ENCODE data around the gene DUS1L.

DNA sequence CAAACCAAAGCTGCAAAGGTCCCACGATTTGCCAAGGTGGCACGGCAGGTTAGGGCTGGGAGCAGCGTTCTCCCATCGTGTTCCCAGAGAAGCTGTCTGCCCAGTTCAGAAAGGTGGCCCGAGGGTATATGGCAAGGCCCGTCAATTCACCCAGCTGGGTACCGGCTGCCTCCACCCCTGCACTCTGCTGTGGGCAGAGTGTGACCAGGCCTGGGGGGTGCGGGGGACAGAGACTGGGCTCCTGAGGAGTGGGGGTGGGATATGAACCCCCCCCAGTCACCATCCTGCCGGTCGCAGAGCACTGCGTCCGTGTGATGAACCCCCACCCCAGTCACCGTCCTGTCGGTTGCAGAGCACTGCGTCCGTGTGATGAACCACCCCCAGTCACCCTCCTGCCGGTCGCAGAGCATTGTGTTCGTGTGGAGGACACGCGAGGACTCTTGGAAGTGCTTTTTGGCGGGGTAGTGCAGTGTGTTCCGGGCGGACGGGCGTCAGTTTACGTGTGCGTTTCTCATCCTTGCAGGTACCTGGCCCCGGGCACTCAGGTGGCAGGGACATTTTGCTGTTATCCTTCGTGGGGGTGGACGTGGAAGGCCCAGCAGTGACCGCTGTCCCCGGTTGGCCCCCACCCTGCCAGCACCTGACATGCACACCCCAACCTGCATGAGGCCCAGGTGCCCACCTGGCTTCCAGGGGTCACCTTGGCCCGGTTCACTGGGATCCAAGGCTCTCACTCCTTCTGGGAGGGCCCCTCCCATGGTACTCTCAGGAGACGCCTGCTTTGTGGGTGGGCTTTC is 35.1 kb upstream of the DUS1L start:
- TF ChIP-seq, protein P1, sequence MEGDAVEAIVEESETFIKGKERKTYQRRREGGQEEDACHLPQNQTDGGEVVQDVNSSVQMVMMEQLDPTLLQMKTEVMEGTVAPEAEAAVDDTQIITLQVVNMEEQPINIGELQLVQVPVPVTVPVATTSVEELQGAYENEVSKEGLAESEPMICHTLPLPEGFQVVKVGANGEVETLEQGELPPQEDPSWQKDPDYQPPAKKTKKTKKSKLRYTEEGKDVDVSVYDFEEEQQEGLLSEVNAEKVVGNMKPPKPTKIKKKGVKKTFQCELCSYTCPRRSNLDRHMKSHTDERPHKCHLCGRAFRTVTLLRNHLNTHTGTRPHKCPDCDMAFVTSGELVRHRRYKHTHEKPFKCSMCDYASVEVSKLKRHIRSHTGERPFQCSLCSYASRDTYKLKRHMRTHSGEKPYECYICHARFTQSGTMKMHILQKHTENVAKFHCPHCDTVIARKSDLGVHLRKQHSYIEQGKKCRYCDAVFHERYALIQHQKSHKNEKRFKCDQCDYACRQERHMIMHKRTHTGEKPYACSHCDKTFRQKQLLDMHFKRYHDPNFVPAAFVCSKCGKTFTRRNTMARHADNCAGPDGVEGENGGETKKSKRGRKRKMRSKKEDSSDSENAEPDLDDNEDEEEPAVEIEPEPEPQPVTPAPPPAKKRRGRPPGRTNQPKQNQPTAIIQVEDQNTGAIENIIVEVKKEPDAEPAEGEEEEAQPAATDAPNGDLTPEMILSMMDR (IDR thresholded peaks at IDR 0.05; ENCODE audit: low read depth, low read length) = no peak
- no peak for TF ChIP-seq POLR2A (IDR thresholded peaks at IDR 0.05; ENCODE audit: extremely low read depth, insufficient read length)
- TF ChIP-seq MYC (IDR thresholded peaks at IDR 0.05; ENCODE audit: low read depth, low read length) = no peak
- TF ChIP-seq, protein P2, sequence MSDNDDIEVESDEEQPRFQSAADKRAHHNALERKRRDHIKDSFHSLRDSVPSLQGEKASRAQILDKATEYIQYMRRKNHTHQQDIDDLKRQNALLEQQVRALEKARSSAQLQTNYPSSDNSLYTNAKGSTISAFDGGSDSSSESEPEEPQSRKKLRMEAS (IDR thresholded peaks at IDR 0.05; ENCODE audit: low read depth, low read length) = no peak
